AG08396 (cell line): ENCODE results near the gene CCDC102A.
"Not testable (repeated sequence)": the region's sequence is repeated elsewhere in the genome, so short reads cannot be mapped to it uniquely, and the experiment has no call there.

Experiments used
- DNase-seq: peaks from one replicate; pipeline ENCODE4 v3.0.0; 2012; ENCODE audit warnings: low spot score, mixed read lengths

The CCDC102A gene

GRCh38 chr16:57536306-57537193 lies at the start of gene CCDC102A:
Gene CCDC102A, minus strand, starts transcription at chr16:57536571. Its CDS starts 7,394 bp downstream, at chr16:57529177.
- DNase-seq, result peak; percentile 75

- DNase-seq, result no peak
Observed at GRCh38 chr16:57585051-57585687, 48.8 kb upstream of the CCDC102A start.

DNA sequence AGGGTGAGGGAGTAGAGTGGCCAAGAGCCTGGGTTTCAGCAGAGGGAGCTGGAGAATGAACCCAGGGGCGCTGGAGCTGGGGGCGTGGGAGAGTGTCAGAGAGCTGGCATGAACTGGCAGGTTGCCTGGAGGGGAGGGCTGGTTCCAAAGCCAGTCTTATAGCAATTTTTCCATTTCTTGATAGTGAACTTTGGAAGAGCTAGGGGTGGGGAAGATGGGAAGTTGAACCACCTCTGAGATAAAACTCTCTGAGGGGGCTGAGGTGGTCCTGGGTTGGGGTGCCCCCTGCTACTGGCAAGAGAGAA lies 42.9 kb upstream of the CCDC102A start:
- no peak for DNase-seq

DNA sequence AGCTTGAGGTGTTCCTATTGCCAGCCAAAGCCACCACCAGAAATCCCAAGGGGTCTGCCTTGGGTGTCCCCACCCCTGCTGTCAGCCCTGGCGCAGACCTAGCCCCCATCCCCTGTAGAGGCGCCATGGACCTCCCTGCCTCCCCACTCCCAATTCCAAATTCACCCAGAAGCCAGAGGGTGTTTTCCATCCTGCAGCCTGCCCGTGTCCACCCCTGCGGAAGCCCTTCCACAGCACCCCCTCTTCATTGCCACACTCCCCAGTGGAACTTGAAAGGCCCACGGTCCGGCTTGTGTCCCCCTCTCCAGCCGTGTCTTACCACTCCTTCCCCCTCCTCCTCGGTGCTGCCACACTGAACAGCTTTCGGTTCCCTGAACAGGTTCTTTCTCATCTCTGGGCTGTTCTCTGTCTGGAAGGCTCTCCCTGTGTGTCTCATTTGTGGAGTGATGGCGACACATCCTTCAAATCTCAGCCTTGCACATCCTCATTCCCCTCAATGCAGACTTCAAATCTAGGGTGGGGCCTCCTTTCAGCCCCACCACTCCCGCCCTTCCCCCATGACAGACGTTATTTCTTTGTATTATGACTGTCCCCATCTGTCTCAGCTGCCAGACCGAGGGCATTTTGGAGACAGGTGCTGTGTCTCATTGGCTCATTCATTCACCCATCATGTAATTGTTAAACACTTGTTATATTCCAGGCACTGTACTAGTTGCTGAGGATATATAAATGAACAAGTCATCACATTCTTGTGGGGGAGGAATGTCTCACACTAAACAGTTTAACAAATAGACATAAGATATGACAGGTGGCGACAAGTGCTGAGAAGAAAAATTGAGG lies 42.4 kb upstream of the CCDC102A start:
- no peak for DNase-seq

DNA sequence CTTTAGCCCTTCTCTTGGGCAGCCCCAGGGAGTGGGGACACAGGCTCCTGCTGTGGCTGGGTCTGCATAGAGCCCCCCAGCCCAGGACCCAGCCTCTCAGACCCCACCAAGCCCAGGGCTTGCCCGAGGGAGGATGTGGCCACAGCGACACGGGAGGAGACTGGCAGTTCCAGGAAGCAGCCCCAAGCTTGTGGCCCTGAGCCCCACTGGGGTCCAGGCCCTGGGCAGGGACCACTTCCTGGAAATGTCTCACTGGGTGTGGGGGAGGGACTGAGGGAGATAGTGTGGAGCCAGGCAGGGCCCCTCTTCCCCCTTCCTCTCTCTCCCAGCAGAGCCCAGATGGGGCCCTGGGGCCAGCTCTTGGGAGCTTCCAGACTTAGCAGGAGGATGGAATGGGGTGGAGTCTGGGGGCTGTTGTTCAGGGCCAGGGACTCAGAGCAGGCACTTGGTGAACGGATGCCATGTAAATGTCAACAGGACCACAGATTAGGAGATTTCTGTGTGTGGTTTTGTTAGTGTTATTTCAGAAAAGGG lies 41.4 kb upstream of the CCDC102A start:
- no peak for DNase-seq

DNA sequence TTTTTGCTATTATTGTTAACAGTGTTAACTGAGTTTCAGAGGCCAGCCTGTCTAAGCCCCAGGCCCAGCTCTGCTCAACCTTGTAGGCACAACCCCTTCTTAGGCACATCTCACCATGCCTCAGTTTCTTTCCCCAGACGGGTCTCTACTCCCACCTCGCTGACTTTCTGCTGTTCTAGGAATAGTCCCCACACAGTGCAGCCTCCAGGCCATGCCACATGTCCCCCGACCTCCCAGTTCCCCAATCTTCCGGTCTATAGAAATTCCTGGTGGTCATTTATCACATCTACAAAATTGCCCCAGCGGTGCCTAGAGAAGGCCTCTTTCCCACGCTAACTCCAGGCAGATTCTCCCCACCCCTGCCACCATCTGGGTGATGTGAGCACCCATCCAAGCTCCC lies 40.8 kb upstream of the CCDC102A start:
- DNase-seq, result no peak

DNA sequence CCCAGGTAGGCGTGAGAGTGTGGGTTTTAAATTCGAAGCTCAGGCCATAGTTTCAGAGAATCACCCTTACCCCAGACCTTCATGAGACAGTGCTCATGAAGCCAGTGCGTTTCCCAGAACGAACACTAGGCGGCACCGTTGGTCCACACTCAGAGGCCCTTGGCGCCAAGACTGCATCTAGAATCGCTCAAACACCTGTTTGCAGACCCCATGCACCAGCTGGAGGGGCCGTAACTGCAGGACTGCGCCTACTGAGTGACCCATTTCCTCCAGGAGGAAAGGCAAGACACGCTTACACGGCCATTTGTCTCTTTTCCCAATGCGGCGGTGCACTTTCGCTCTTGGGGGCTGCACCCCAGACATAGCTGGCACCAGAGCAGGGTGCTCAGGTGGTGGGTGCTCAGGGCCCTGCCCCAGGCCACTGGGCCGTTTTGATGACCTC lies 40.1 kb upstream of the CCDC102A start:
- peak; percentile 78 for DNase-seq

DNA sequence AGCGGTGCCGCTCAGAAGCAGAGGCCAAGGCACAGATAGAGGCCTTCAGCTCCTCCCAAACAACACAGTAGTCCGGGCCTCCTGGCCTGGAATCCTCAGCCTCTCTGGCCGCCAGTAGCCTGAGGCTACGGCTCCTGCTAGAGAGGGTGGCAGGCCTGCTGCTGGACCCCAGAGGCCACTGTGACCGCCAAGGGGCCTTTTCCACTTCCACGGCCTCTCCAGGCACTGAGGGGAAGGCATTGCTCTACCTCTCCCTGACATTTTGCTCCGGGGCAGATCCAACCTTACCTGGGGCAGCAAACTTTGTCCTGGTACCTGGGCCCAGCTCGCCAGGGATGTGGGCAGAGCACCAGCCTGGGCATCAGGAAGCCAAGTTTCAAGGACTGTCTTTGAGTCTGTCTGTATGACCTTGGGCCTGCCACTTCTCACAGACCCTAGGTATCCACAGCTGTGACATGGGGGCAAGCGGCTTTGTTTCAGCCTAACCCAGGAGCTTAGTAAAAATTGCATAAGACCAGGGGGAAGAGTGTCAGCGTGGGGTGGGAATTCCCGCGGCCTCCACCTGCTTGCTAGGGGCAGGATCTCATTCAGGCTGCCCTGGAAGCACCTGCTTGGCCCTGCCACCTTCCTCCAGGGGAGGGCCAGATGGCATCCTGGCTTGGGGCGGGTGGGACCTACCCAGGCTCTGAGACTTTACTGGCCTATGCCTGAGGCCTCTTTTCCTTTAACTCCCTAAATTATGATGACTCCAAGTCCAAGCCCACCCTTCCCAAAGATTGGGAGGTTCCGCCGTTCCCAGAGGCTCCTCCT lies 39.3 kb upstream of the CCDC102A start:
- DNase-seq, result no peak

DNA sequence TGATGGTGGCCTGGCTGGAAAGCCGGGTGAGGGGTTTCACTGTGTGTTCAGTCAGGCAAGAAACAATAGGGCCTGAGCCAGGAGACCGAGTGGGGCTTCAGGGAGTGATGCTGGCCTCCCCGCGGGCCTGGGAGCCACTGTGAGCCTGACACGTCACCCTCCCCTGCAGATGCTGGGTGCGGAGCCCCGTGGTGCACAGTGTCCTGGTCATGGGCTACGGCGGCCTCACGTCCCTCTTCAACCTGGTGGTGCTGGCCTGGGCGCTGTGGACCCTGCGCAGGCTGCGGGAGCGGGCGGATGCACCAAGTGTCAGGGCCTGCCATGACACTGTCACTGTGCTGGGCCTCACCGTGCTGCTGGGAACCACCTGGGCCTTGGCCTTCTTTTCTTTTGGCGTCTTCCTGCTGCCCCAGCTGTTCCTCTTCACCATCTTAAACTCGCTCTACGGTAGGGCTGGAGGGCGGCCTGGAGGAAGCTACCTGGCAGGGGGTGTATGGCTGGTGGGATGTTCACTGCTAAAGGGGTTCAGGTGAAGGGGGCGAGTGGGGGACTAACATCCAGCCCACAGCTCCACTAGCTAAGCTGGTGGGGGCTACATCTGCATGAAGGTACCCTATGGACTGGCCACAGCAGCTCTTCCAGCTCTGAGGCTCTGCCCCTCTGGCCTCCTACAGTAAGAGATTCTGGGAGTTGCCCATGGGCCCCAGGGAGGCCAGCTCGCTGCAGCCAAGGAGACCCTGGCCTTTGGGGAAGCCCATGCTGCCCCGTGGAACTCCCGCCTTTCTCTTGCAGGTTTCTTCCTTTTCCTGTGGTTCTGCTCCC lies 38.5 kb upstream of the CCDC102A start:
- DNase-seq, result no peak

DNA sequence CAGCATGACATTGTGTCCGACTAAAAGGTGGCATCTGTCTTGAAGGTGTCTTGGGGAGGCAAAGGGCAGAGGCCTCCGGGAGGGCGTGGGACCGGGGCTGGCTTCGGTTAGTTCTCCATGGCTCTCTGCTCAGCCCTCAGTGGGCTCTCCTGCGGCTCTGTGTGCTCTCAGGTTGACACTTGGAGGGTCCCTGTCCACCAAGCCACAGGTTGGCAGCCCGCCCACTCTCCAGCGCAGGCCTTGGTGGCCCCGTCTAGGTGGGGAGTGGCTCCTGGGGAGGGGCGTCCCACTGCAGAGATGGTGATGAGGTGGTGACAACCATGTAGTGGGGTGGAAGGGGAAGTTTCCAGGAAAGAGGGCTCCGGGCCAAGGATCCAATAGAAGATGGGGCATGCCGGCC lies 37.7 kb upstream of the CCDC102A start:
- DNase-seq, result no peak

GRCh38 chr16:57572978-57573728 lies 36.8 kb upstream of the CCDC102A start:
- no peak for DNase-seq

GRCh38 chr16:57571098-57571497 lies 34.7 kb upstream of the CCDC102A start:
- no peak for DNase-seq

- DNase-seq, result no peak
Observed at GRCh38 chr16:57570301-57571070, 34.1 kb upstream of the CCDC102A start.

DNA sequence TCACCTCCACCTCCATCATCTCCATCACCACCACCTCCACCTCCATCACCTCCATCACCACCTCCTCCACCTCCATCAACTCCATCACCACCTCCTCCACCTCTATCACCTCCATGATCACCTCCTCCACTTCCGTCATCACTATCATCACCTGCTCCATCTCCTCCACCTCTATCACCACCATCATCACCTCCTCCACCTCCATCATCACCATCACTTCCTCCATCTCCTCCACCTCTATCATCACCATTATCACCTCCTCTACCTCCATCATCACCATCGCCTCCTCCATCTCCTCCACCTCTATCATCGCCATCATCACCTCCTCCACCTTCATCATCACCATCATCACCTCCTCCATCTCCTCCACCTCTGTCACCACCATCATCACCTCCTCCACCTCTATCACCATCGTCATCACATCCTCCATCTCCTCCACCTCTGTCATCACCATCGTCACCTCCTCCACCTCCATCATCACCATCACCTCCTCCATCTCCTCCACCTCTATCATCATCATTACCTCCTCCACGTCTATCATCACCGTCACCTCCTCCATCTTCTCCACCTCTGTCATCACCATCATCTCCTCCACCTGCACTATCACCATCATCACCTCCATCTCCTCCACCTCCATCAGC lies 33.1 kb upstream of the CCDC102A start:
- no peak for DNase-seq

DNA sequence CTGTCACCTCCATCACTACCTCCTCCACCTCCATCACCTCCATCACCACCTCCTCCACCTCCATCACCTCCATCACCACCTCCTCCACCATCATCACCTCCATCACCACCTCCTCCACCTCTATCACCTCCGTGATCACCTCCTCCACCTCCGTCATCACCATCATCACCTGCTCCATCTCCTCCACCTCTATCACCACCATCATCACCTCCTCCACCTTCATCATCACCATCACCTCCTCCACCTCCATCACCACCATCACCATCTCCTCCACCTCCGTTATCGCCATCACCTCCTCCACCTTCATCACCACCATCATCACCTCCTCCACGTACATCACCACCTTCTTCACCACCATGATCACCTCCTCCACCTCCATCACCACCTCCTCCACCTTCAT lies 32.4 kb upstream of the CCDC102A start:
- DNase-seq, result not testable (repeated sequence)

DNA sequence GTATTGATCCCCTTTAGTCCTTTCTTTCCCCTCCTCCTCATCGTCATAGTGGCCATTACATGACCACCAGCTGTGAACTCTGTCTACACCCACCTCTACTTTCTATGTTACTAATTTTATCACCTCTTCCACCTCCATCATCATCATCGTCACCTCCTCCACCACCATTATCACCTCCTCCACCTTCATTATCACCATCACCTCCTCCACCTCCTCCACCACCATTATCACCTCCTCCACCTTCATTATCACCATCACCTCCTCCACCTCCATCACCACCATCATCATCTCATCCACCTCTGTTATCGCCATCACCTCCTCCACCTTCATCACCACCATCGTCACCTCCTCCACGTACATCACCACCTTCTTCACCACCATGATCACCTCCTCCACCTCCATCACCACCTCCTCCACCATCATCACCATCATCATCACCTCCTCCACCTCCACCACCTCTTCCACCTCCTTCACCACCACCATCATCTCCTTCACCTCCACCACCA lies 31.9 kb upstream of the CCDC102A start:
- no peak for DNase-seq

- DNase-seq, result no peak
Observed at GRCh38 chr16:57567691-57568090, 31.3 kb upstream of the CCDC102A start.

GRCh38 chr16:57566436-57566835 lies 30.1 kb upstream of the CCDC102A start:
- no peak for DNase-seq
